Activated T-helper 9 cell treated with anti-CD3 and anti-CD28 coated beads, Interleukin-2, amount 50 U/mL, for 16 hours (primary cell): ENCODE measurements around the gene SRMS.

Experiments
- DNase-seq: peaks from one replicate; pipeline ENCODE4 v3.0.0-alpha.2; 2020; ENCODE audit warnings: low read depth

Gene SRMS

DNA sequence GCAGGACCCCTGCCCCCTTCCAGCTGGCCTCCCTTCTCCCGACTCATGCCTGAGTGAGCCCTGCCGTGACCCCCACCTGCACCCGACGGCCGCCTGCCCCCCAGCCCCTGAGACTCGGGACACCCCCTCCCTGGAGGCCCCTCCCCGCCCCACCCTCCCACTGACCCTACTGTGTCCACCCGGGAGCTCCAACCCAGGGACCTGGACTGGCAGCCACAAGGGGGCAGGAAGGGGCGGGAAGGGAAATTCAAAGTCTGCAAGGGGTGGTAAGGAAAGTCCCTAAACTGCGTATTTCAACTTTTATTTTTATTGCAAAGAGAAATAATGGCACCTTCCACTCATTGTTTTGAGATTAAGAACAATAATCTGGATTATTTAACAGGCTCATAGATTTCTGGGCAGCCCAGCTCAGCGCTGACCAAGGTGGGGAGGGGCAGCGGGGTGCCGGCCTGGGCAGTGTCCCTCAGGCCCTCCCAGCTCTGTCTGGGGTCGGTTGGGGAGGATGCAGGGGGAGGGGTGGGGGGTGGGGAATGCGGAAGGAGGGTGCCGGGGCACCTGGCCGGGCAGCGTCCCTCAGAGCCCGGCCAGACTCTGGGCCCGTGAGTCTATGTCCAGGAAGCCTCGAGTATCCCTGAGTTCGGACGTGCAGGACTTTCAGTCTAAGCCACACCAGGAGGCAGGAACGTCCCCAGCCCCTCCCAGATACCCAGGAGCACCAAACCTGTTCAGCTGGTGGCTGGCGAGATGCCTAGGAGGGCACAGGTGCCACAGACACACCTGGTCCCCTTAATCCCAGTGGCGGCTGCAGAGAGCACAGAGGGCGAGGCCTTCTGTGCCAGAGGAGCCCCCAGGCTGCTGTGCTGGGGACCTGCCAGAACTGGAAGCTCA is 9.1 kb downstream of the SRMS start:
- no peak for DNase-seq

DNA sequence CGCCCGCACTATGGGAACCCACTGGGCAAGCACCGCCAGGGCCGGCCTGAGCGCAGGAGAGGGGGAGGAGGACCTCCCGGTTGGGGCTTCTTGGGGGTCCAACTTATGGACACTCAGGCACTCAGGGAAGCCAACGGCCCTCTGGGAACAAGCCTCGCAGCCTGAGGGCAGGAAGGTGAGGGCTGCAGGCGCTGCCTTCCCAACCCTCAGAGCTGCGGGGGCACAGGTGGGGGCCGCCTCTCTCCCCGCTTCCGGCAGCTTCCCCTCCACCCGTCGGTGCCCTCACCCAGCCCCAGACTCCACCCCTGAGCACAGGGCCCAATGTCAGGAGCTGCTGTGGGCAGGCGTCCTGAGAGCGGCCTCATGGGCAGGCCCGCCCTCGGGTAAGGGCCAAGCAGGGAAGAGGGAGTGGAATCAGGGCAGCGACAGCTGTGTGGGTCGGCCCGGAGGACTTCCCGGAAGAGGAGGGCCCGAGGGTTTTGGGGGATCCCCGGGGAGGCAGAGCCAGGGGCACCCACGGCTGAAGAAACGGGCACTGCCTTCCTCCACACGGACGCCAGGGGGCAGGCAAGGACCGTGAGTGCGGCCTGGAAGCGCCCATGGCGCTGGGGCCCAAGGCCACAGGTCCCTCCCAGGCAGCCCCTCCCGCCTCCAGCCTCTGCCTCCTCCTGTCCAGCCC is 9.9 kb downstream of the SRMS start:
- DNase-seq = peak; percentile 92

DNA sequence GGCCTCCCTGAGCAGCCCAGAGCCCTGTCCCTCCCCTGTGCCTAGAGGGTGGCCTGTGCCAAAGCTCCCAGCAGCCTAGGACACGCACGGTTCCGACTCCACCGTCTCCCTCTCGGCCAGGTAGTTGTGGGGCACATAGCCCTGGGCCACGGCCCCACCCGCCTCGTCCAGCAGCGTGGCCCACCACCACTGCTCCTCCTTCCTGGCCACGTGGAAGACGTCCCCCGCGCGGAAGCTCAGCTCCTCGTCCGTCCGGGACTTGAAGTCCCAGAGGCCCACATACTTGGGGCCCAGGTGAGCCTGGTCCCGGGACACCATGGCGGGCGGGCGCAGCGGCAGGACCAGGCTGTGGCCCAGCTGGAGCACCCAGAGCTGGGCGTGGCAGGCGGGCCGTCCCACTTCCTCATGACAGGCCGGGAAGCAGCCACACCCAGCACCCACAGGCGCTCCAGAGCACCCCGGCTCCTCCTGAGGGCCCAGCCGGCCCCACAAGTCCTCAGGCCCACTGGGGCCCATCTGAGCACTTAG is 10.5 kb downstream of the SRMS start, which contains the start of gene PTK6:
PTK6 (minus strand) TSS at position 380 of the 528 bp plus-strand sequence; CDS start at position 318, 62 bp downstream.
- no peak for DNase-seq

DNA sequence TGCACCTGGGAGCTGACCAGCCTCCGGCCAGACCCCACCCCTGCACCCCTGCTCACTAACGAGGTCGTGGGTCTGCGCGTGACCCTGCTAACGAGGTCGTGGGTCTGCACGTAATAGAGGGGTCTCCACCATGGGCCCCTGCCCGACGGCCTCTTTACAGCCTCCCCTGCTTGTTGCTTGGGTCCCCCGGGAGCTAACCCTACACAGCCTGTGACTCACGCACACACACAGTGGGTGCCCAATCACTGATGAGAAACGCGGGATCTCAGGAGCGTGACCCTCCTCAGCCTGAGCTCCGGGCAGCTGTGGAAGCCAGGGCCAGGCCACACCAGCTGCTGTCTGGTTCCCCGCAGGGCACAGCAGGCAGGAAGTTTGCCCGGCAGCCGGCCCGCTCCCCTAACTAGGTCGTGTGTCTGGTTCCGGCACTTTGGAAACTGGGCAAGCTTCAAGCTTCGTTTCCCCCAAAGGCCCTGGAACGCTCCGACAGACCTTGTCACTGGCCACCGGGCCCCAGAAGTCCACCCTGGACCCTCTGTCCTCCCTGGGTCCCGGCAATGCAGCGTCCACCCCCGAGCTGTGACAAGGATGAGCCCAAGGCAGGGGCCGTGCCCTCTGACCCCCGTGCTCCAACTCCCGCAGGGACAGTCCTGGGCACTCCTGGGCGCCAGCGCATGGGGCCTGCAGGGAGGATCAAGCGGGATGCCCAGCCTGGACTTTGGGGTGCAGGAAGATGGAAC is 11.1 kb downstream of the SRMS start:
- no peak for DNase-seq

DNA sequence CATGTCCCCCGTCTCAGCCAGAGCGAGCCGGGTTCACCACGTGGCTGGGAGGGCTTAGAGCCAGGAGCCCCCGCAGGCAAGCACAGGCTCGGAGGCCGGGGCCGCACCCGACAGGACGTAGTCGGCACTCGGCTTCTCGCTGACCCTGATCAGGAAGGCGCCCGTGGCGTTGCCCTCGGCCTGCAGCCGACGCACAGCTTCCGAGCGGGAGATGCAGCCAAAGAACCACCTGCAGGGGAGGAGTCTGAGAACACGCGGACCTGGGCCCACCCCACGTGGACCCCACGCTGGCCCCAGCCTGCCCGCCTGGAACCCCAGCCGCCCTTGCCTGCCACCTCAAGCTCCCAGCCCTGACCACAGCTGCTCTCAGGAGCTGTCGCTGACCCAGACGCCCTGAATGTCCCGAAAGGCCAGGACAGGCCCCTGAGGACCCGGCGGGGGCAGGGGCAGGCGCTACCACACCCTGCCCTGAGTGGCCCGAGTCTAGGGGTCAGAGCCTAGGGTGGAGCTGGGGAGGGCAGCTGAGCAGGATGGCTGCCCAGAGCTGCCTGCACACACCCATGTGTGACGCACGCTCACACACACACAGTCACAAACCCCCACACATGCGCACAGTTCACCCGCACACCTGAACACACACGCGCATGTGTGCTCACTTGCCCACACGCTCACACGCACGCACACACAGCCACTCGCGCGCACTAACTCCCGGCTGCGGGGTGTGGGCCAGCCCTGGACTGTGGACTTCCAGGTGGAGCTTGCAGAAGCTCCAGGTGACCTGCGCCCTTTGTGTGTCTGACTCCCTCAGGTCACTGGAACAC is 12.5 kb downstream of the SRMS start:
- no peak for DNase-seq

DNA sequence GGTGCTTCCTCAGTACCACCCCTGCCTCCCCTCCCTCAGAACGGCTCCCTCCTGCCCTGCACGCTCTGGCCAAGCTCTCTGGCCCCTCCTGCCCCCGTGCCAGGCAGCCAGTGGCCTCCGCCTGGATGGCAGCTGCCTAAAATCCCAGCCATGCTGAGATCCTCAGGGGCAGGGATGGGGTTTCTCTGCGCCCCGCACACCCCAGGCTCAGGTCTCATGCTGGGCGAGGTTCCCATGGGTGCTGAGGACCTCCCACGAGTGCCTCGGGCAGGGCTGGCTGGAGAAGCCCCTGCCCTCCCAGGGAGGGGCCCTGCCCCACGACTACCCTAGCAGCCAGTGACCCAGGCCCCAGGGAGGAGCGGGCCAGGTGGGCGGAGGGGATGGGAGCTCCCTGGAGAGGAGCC is 13.1 kb downstream of the SRMS start:
- DNase-seq = no peak

DNA sequence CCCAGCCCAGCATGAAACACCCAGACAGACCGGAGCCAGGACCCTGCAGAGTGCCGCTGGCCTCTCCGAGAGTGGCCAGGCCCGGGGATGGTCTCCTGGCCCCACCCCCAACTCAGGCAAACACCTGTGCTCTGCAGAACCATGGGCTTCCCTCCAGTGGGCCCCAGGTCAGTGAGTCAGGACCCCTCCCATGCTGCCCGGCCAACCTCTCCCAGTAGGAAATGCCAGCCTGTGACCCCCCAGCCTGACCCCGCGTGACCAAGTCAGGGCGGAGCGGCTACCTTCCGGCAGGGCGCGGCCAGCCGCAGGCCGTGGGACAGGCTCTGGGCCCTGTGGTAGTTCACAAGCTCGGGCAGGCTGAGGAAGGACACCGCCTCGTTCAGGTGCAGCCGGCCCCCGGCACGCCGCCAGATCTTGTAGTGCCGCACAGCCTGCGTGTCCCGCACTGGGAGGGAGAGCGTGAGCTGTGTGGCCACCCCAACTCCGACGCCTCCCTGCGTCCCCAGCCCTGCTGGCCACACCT is 13.6 kb downstream of the SRMS start:
- no peak for DNase-seq

DNA sequence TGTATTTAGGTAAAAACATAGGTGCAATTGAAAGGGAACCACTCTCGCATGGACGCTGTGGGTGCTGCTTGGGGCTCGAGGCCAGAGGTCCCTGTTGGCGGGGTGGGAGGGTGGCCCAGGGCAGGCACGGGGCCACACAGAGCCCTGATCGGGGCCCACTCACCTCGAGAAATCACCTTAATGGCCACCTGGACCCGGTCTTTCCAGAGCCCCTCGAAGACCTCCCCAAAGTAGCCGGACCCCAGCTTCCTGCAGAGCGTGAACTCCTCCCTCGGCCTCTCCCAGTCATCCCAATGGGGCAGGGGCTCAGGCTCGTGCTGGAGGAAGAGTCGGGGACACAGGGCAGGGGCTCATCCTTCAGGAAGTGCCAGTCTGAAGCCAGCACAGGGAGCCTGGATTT is 14.2 kb downstream of the SRMS start:
- DNase-seq = no peak

DNA sequence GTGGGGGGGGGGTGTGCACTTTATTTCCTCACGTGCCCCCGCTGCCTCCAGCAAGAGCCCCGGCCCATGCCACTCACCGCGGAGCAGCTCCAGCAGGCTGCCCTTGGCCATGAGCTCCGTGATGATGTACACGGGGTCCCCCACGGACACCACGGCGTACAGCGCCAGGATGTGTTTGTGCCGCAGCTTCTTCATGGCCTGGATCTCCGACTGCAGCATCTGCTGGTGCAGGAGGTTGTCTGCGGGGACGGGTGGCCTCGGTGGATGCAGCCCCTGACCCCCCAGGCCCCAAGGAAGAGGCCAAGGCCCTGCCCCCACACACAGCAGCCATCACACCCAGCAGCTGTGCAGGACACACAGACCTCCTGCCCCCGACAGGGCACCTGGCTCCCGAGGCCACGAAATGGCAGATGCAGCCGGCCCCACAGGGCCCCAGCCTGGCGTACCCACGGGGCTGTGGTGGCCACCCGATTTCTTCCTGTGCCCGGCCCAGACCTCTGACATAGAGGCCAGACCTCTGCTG is 15.0 kb downstream of the SRMS start:
- no peak for DNase-seq

DNA sequence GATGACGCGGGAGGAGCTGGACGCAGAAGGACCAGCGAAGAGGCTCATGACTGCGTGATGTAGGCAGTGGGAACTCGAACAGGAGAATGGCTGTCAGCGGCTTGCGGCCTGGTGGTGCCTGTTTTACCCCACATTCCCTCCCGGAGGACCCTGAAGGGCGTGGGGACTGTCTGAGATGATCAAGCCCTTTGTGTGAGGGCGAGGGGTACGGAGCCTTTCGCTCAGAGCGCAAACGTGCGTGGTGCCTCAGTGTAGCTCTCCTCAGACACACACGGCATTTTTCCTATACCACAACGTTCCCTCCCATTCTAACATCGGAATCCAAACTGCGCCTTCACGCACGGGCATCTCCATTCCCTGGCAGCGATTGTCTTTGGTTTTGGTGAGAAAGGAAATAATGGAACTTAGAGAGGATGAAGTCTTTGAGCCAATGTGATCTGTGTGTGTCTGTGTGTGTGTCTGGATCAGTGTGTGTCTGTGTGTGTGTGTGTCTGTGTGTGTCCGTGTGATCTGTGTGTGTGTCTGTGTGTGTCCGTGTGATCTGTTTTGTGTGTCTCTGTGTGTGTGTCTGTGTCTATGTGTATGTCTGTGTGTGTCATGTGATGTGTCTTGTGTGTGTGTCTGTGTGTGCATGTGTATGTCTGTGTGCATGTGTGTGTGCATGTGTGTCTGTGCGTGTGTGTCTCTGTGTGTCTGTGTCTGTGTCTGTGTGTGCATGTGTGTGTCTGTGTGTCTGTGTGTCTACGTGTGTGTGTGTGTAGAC is 15.7 kb downstream of the SRMS start:
- no peak for DNase-seq

DNA sequence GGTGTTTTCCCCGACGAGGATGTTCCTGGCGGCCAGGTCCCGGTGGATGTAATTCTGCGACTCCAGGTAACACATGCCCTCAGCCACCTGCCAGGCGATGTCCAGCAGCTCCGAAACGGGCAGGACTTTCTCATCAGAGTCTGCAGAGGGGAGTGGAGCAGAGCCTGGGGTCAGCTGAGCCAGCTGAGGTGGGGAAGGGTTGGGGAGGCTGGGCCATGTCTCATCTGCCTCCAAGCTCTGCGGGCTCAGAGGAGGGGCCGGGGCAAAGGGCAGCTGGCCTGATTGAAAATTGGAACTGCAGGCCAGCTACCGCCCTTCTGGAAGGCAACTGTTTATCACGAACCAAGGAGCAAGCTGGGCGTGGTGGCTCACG is 16.8 kb downstream of the SRMS start:
- DNase-seq = no peak

DNA sequence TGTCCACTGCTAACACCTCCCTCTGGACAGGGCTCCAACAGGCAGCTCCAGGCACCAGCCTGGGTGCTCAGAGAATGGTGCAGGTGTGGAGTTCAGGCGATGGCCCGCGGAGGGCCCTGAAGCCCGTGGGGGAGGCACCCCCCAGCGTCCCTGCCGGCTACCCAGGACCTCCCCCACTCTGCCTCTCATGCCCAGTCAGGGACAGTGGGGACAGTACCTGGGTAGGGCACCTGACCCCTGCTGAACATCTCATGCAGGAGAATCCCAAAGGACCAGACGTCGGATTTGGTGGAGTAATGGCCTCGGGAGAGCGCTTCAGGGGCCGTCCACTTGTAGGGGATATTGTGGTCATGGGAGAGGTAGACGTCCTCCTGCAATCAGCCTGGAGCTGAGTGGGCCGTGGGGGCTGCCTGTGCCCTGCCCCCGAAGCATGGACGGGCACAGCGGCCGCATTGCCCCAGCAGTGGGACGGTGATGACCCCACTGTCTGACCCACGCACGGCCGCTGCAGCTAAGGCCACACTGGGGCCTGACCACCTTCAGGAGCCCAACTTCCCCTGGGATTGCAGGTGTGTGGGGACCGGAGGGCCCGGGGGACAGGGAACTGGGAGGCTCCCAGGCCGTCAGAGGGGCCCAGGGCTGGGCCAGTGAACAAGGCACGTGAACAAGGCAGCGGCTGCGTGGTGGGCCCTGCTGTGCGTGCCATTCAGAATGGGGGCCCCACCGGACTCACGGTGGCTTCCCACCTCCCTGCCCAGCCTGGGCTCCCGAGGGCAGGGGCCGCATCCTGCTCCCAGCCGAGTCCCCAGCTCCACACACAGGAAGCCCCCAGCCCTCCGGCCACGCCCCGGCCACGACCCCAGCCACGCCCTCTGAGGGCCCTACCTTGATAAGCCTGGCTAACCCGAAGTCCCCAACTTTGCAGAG is 17.4 kb downstream of the SRMS start:
- no peak for DNase-seq

DNA sequence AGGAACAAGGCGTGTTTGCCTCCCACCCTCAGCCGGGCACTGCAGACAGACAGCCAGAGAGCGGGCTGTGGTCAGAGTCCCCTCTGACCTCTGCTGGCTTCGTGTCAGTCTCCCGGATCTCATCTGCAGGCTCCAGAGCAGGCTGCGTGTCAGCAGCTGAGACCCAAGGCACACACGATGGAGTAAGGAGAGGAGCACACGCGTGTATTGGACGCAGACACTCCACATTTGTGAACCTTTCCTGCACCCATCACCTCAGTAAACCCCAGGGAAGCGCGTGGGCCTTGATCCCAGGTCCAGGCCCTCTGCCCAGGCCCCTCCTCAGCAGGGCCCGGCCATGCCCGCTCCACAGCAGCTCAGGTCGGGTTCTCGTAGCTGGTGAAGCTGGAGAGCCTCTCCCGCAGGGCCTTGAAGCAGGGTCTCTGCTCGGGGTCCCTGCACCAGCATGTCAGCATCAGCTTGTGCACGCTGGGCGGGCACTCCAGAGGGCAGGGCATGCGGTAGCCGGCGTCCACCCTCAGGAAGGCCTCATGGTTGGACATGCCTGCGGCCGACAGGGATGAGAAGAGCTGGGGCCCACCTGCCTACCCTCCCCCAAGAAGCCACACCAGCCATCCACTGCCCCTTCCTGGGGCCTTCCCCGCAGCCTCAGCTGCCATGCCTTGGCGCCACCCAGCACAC is 18.2 kb downstream of the SRMS start:
- DNase-seq = no peak

DNA sequence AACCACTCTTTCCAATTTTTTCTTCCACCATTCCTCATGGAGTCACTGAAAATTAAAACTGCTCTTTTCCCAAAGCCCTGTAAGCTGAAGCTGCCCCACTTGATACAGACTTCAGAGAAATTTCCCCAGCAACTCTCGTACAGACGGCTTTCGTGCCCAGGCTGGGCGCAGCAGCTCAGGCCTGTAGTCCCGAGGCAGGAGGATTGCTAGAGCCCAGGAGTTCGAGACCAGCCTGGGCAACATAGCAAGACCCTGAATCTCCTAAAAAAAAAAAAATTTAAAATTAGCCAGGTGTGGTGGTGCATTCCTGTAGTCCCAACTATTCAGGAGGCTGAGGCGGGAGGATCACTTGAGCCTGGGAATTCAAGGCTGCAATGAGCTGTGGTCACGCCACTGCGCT is 20.4 kb downstream of the SRMS start:
- DNase-seq = no peak

DNA sequence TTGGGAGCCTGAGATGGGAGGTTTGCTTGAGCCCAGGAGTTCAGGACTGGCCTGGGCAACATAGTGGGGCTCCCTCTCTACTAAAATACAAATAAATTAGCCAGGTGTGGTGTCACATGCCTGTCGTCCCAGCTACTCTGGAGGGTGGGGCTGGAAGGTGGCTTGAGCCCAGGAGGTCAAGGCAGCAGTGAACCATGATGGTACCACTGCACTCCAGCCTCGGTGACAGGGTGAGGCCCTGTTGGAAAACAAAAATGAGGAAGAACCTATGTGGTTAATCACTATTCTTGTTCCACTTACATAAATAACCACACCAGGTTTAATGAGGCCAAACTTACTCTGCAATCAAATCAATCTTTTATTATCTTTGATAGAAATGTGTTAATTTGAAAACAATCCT is 21.6 kb downstream of the SRMS start:
- no peak for DNase-seq

DNA sequence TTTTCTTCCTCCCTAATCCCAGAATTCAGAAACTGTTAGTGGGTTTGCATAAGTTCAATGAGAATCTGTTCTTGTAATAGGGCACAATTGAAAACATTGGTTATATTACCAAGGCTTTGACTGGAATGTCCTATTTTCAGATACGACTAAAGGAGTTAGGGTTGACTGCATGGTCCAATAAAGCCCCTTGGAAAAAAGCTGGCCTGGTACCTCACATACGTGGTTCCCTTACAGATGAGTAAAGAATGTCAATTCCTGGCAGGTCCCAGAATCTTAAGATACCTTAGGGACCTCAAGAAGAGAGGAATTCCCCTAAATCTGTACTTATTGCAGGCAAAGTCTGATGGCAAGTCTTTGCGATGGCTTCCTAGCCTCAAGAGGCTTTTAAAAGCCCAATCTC is 22.4 kb downstream of the SRMS start:
- no peak for DNase-seq

DNA sequence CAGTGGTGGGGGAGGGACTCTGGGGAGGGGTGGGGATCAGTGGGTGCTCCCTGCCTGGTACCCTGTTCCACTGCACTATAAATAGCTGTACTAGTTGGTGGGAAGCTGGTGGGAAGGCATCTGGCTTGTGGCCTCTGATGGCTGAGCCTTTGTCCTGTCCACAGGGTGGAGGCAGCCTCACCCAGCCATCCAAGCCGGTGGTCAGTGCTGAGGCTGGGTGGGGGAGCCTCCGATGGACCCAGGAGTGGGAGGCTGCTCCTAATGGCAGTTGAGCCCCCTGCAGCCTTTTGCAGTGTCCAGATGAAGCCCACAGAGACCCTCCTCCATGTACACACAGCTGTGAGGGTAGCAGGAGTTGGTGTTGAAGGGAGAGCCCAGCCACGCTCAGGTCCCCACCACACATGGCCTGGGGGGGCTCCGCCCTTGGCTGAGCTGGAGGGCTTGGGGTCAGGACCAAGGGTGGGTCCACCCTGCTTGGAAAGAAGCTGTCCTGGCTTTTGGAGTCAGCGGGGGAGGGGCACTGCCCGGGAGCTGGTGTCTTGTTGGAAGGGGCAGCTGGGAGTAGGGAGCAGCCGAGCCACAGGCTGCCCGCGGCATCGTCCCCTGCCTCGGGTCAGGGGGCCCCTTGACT is 24.5 kb downstream of the SRMS start:
- no peak for DNase-seq
